T-helper 1 cell (primary cell): ENCODE measurements around the gene FOXC1.
A peak's percentile ranks its signal among the peaks of the same experiment; 100 is the strongest.

Source experiments
- DNase-seq, 5 donors: peaks; one replicate each; pipeline ENCODE4 v3.0.0-alpha.2; 2012 to 2020
- total RNA-seq, 4 donors: gene quantifications; one replicate each; lab custom pipeline; 2026; lab: John Stamatoyannopoulos, UW

The FOXC1 gene
- total RNA-seq = 0 to 0.08 (median 0) reads per million in 4 donors

- DNase-seq = peak in 1 of 5 donors; percentile 21
Measured at GRCh38 chr6:1609648-1610496, at the start of gene FOXC1. Gene FOXC1 (plus strand): TSS chr6:1609915. CDS start chr6:1610446, 531 bp downstream.

- no peak for DNase-seq
Measured at GRCh38 chr6:1560281-1561058, 49.2 kb upstream of the FOXC1 start.

GRCh38 chr6:1561355-1561754, 48.4 kb upstream of the FOXC1 start:
- DNase-seq = no peak

GRCh38 chr6:1562171-1562955, 47.4 kb upstream of the FOXC1 start:
- no peak for DNase-seq

- no peak for DNase-seq
Measured at GRCh38 chr6:1569377-1569776, 40.3 kb upstream of the FOXC1 start.

- DNase-seq = no peak
Measured at GRCh38 chr6:1570848-1571247, 38.9 kb upstream of the FOXC1 start.

- DNase-seq = no peak
Measured at GRCh38 chr6:1572892-1573291, 36.8 kb upstream of the FOXC1 start.

- no peak for DNase-seq
Measured at GRCh38 chr6:1574083-1574761, 35.5 kb upstream of the FOXC1 start.

GRCh38 chr6:1574890-1575209, 34.9 kb upstream of the FOXC1 start:
- DNase-seq = no peak

GRCh38 chr6:1575210-1576041, 34.3 kb upstream of the FOXC1 start:
- no peak for DNase-seq

GRCh38 chr6:1576166-1576565, 33.5 kb upstream of the FOXC1 start:
- DNase-seq = no peak

GRCh38 chr6:1576711-1577110, 33.0 kb upstream of the FOXC1 start:
- no peak for DNase-seq

- DNase-seq = no peak
Measured at GRCh38 chr6:1577146-1577680, 32.5 kb upstream of the FOXC1 start.

GRCh38 chr6:1577896-1578745, 31.6 kb upstream of the FOXC1 start:
- no peak for DNase-seq

- no peak for DNase-seq
Measured at GRCh38 chr6:1579096-1579495, 30.6 kb upstream of the FOXC1 start.

- no peak for DNase-seq
Measured at GRCh38 chr6:1580109-1580508, 29.6 kb upstream of the FOXC1 start.

- DNase-seq = no peak
Measured at GRCh38 chr6:1580585-1580984, 29.1 kb upstream of the FOXC1 start.

- DNase-seq = no peak
Measured at GRCh38 chr6:1581120-1581991, 28.4 kb upstream of the FOXC1 start.

- no peak for DNase-seq
Measured at GRCh38 chr6:1584146-1584545, 25.6 kb upstream of the FOXC1 start.
